GM18511 (cell line): Measurements from ENCODE around the gene ABCC9.
"Not testable (repeated sequence)": the region's sequence is repeated elsewhere in the genome, so short reads cannot be mapped to it uniquely, and the experiment has no call there.

Source experiments
- ATAC-seq: cut with Tn5 transposase; IDR thresholded peaks from one replicate; pipeline ENCODE4 v1.9.1; 2021; ENCODE audit warnings: mild to moderate bottlenecking, moderate library complexity; ENCODE audit not compliant: unreplicated experiment

Gene ABCC9

GRCh38 chr12:21934173-21934572 is 7.1 kb downstream of the ABCC9 start:
- no peak for ATAC-seq

GRCh38 chr12:21933656-21934055 is 7.6 kb downstream of the ABCC9 start:
- no peak for ATAC-seq

- not testable (repeated sequence) for ATAC-seq
Observed at GRCh38 chr12:21929972-21930371, 11.3 kb downstream of the ABCC9 start.

GRCh38 chr12:21925296-21925913 is 15.8 kb downstream of the ABCC9 start:
- no peak for ATAC-seq

GRCh38 chr12:21921436-21921835 is 19.8 kb downstream of the ABCC9 start:
- no peak for ATAC-seq

GRCh38 chr12:21918456-21918855 is 22.8 kb downstream of the ABCC9 start:
- ATAC-seq, result no peak

- ATAC-seq, result no peak
Observed at GRCh38 chr12:21913823-21914222, 27.4 kb downstream of the ABCC9 start.

- no peak for ATAC-seq
Observed at GRCh38 chr12:21912318-21912717, 28.9 kb downstream of the ABCC9 start.

- ATAC-seq, result no peak
Observed at GRCh38 chr12:21911832-21912231, 29.4 kb downstream of the ABCC9 start.

GRCh38 chr12:21910657-21911056 is 30.6 kb downstream of the ABCC9 start:
- no peak for ATAC-seq

- no peak for ATAC-seq
Observed at GRCh38 chr12:21907948-21908837, 33.0 kb downstream of the ABCC9 start.

- ATAC-seq, result no peak
Observed at GRCh38 chr12:21906919-21907493, 34.2 kb downstream of the ABCC9 start.

GRCh38 chr12:21899532-21899931 is 41.7 kb downstream of the ABCC9 start:
- not testable (repeated sequence) for ATAC-seq

GRCh38 chr12:21895651-21896050 is 45.6 kb downstream of the ABCC9 start:
- ATAC-seq, result no peak

GRCh38 chr12:21894792-21895595 is 46.2 kb downstream of the ABCC9 start:
- no peak for ATAC-seq

GRCh38 chr12:21893924-21894323 is 47.3 kb downstream of the ABCC9 start:
- no peak for ATAC-seq

- ATAC-seq, result no peak
Observed at GRCh38 chr12:21892341-21892740, 48.9 kb downstream of the ABCC9 start.

GRCh38 chr12:21891751-21892217 is 49.4 kb downstream of the ABCC9 start:
- ATAC-seq, result no peak

GRCh38 chr12:21888276-21888863 is 52.9 kb downstream of the ABCC9 start:
- no peak for ATAC-seq

GRCh38 chr12:21884936-21885335 is 56.3 kb downstream of the ABCC9 start:
- ATAC-seq, result no peak

GRCh38 chr12:21882635-21883034 is 58.6 kb downstream of the ABCC9 start:
- ATAC-seq, result no peak
